Left ventricle myocardium superior (tissue), 1 donor: ENCODE data around the gene TSPAN16. TPM values are rescaled to one million over a fixed set of nuclear protein-coding genes. Genes with fewer than 3 reads are reported as not detected.
A peak's percentile ranks its signal among the peaks of the same experiment; 100 is the strongest.
"Not testable (repeated sequence)": the region's sequence is repeated elsewhere in the genome, so short reads cannot be mapped to it uniquely, and the experiment has no call there.

Experiments
- ATAC-seq: fragments of 200-7000 bp; cut with Tn5 transposase; one replicate; pipeline ENCODE4 v1.9.1; 2020; ENCODE audit warnings: mild to moderate bottlenecking, moderate library complexity
- DNase-seq: peaks from one replicate; pipeline ENCODE4 v3.0.0-alpha.2; 2020
- intact Hi-C: fragments of 100-400 bp; cut with micrococcal nuclease; formaldehyde crosslinking; loops from one replicate; pipeline ENCODE4 v1.11.0; 2022
- total RNA-seq: library from RNA; stranded (reverse); fragmentation: NEBNext Ultra II Directional; extraction: Animal tissue kit (Norgen Biotek cat#: 25700); gene quantifications from one replicate; pipeline ENCODE4 v1.2.1, GENCODE V29; 2021
- donor health status: DM: no; HTN: yes; CAD: no; lungs with severe emphysema.

Gene TSPAN16
- total RNA-seq, 1 donor from 2014 or later, result not detected

GRCh38 chr19:11338121-11338520 is 42.2 kb downstream of the TSPAN16 start:
- ATAC-seq (no peak), DNase-seq (no peak)
- intact Hi-C loops, result no loop called here

- peak; percentile 36 for ATAC-seq
- no peak for DNase-seq
- intact Hi-C loops, result no loop called here
These were observed 42.8 kb downstream of the TSPAN16 start for GRCh38 chr19:11338569-11339253.

- peak; percentile 95 for DNase-seq
- intact Hi-C loops, result no loop called here
- peak; percentile 98 for ATAC-seq
These were observed 43.5 kb downstream of the TSPAN16 start, which contains the start of gene RAB3D for GRCh38 chr19:11339254-11340098. Gene RAB3D (minus strand): TSS chr19:11339657. CDS start chr19:11337399, 2,258 bp downstream.

GRCh38 chr19:11340099-11340467 is 44.1 kb downstream of the TSPAN16 start:
- DNase-seq, intact Hi-C loops, ATAC-seq: not testable (repeated sequence)

- no peak for DNase-seq
- intact Hi-C loops, result no loop called here
- ATAC-seq, result no peak
These were observed 46.5 kb downstream of the TSPAN16 start for GRCh38 chr19:11342429-11342828.

- ATAC-seq (no peak), DNase-seq (no peak)
These were observed 49.3 kb downstream of the TSPAN16 start for GRCh38 chr19:11345122-11345803.

GRCh38 chr19:11346104-11346940 is 50.4 kb downstream of the TSPAN16 start, which contains the start of the genes CCDC159 and TMEM205:
Gene CCDC159 (plus strand): TSS chr19:11346519. CDS start chr19:11346607, 88 bp downstream.
Gene TMEM205 (minus strand): TSS chr19:11346268. CDS start chr19:11345619, 649 bp downstream.
- ATAC-seq, result peak; percentile 96
- intact Hi-C loops, result no loop called here
- DNase-seq, result peak; percentile 97

More at GRCh38 chr19:11345122-11345803, 49.3 kb downstream of the TSPAN16 start:
- intact Hi-C loops, result no loop called here

GRCh38 chr19:11347546-11348039 is 51.6 kb downstream of the TSPAN16 start:
- intact Hi-C loops, result no loop called here
- DNase-seq (no peak), ATAC-seq (no peak)

- no peak for DNase-seq
- intact Hi-C loops, result no loop called here
These were observed 53.2 kb downstream of the TSPAN16 start for GRCh38 chr19:11349171-11349570.

GRCh38 chr19:11354102-11354501 is 58.1 kb downstream of the TSPAN16 start:
- intact Hi-C loops, result not testable (repeated sequence)

More at GRCh38 chr19:11349171-11349570, 53.2 kb downstream of the TSPAN16 start:
- no peak for ATAC-seq

GRCh38 chr19:11355160-11356073 is 59.5 kb downstream of the TSPAN16 start, which contains the start of gene PLPPR2:
Gene PLPPR2 (plus strand): TSS chr19:11355432. CDS start chr19:11357674, 2,242 bp downstream.
- DNase-seq, result peak; percentile 97
- intact Hi-C loops, result no loop called here

More at GRCh38 chr19:11354102-11354501, 58.1 kb downstream of the TSPAN16 start:
- ATAC-seq, DNase-seq: not testable (repeated sequence)

GRCh38 chr19:11356074-11356397 is 60.1 kb downstream of the TSPAN16 start:
- intact Hi-C loops, result no loop called here
- ATAC-seq, result no peak
- DNase-seq, result no peak

More at GRCh38 chr19:11355160-11356073, 59.5 kb downstream of the TSPAN16 start, which contains the start of gene PLPPR2:
- peak; percentile 97 for ATAC-seq

GRCh38 chr19:11356676-11357550 is 61.0 kb downstream of the TSPAN16 start:
- intact Hi-C loops, result no loop called here
- no peak for DNase-seq
- ATAC-seq, result no peak

GRCh38 chr19:11359421-11359820 is 63.5 kb downstream of the TSPAN16 start:
- ATAC-seq (no peak), DNase-seq (no peak)
- intact Hi-C loops, result no loop called here

- ATAC-seq, result peak; percentile 39
These were observed 65.2 kb downstream of the TSPAN16 start for GRCh38 chr19:11361037-11361770.

More at GRCh38 chr19:11361037-11361770, 65.2 kb downstream of the TSPAN16 start:
- intact Hi-C loops, result no loop called here
- peak; percentile 61 for DNase-seq
